GM19035 (cell line): Measurements from ENCODE around the gene TM4SF5.

Experiments used
- ATAC-seq: cut with Tn5 transposase; IDR thresholded peaks from one replicate; pipeline ENCODE4 v1.9.1; 2021; ENCODE audit not compliant: unreplicated experiment

Gene TM4SF5

DNA sequence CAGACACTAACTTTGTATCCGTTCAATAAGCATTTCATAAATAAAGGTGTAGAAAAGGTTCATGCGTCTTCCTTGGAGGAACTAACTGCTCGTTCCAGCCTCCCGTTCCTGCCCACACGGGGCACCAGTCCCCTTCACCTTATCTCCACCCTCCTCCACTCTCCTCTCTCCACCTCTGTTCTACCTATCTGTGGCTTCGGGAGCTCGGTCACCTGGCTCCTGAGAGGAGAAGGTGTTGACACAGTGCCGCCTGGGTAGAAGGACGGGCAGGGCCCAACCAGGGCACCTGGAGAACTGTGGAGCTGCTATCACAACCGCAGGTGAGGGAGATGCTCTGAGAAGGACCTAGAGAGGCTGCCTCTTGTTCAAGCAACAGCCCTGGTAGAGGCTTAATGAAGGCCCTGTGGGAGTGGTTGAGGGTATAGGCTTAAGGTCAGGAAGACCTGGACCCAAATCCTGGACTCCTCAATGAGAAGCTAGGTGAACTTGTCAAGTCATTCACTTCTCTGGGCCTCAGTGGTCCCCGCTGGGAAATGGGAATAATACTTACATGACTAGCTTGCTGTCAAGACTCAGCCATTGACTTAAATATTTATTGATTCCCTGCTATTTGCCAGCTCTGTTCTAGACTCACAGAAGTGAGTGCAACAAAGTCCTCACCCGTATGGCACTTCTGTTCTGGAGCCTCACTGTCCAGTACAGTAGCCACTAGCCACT is 51.8 kb downstream of the TM4SF5 start:
- no peak for ATAC-seq

DNA sequence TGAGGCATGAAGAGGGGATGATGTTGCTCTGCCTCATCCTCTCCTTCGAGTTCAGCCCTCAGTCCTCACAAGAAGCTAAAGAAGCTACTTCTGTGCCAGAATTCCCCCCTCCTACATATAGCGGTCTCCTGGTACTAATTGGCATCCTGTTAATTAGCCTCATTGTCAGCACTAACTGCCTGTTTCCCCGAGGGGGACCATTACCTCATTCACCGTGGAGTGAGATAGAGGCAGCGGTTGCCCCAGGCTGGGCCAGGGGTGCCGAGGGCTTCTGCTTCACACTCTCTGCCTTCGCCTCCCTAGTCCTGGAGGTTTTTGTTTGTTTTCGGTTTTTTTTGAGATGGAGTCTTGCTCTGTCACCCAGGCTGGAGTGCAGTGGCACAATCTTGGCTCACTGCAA is 55.7 kb downstream of the TM4SF5 start:
- ATAC-seq: no peak

DNA sequence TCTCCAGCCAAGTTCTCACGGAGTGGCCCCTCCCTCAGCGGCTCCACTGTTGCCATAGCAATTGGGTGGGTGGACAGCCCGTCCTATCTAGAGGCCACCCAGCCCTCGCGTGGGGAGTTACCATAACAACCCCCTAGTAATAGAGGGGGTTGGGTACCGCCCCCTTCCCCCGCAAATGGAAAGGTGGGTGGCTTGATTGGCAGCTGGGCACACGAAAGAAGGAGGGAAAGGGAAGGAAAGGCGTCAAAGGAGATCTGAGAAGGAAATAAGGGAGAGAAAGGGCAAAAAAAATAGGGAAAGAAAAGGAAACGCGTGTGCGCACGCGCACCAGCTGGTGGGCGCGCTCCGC is 61.1 kb downstream of the TM4SF5 start:
- ATAC-seq: peak; percentile 18
